ENCODE measurements around the gene ARHGEF7. TPM values are rescaled to one million over a fixed set of nuclear protein-coding genes. Genes with fewer than 3 reads are reported as not detected.

ARHGEF7 gene
- total RNA-seq, 1 donor from 2014 or later = 63.7 TPM

DNA sequence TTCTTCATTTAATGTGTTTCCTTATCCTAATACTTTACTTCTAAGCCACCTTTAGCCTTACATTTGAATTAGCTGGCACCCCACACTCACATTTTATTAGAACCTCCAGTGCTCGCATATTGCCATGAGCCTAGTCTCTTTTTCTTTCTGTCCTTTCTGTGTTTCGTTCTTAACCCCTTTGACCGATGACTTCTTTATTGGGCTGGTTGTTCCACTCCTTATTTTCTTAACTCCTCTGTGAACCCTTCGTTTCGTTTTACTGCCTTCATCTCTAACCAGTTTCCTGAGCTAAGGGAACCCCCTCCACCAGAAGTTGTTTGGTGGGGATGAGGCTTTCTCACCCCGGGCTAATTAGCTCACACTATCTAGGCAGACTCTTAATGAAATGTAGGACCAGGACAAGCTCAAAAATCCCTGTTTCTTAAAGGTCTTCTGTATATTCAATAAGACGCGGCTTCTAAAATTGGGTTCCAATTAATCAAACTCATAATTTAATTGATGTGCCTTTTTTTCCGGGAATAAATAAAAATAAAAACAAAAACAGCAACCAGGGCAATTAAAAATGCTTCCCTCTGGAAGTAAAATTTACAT, 19.1 kb upstream of the ARHGEF7 start:
- no peak for DNase-seq
- TF ChIP-seq, protein P1, sequence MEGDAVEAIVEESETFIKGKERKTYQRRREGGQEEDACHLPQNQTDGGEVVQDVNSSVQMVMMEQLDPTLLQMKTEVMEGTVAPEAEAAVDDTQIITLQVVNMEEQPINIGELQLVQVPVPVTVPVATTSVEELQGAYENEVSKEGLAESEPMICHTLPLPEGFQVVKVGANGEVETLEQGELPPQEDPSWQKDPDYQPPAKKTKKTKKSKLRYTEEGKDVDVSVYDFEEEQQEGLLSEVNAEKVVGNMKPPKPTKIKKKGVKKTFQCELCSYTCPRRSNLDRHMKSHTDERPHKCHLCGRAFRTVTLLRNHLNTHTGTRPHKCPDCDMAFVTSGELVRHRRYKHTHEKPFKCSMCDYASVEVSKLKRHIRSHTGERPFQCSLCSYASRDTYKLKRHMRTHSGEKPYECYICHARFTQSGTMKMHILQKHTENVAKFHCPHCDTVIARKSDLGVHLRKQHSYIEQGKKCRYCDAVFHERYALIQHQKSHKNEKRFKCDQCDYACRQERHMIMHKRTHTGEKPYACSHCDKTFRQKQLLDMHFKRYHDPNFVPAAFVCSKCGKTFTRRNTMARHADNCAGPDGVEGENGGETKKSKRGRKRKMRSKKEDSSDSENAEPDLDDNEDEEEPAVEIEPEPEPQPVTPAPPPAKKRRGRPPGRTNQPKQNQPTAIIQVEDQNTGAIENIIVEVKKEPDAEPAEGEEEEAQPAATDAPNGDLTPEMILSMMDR (IDR thresholded peaks at IDR 0.05) = no peak
- Histone ChIP-seq H3K9me3 (no peaks in the 10 kb centered on the region), H3K4me1 (no peaks in the 10 kb centered on the region), H3K27me3 (ENCODE audit: low read depth) (peaks cover 30% of the 10 kb centered on the region), H3K4me3 (no peak overlapping the region), H3K27ac (no peak overlapping the region), H3K36me3 (no peaks in the 10 kb centered on the region)
- intact Hi-C loops (cut with DNase I) = no loop called here
- ATAC-seq = no peak

DNA sequence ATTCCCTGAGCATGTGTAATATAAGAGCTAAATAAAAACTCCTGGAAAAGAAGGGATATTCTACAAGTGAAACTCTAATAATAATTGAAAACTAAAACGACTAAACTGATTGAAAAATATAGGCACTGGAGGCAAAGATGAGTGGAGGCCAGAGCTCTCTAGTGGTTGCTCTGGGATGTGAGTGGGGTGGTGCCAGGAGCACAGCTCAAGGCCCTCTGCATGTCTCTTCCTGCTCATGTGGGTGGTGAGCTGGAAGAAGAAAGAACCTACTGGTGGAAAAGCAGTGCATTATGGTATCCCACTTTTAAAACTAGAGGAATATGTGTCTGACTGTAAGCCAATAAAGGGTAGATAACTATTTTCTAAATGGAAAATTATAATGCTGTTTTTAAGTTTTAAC, 15.8 kb upstream of the ARHGEF7 start:
- H3K27ac ChIP-seq = no peak overlapping the region
- peaks cover 17% of the 10 kb centered on the region for H3K27me3 ChIP-seq (ENCODE audit: low read depth)
- no peak overlapping the region for H3K4me3 ChIP-seq
- DNase-seq = no peak
- H3K9me3 ChIP-seq = no peaks in the 10 kb centered on the region
- H3K36me3 ChIP-seq = no peaks in the 10 kb centered on the region
- TF ChIP-seq, protein P1 (IDR thresholded peaks at IDR 0.05) = no peak
- intact Hi-C loops (cut with DNase I) = no loop called here
- ATAC-seq = no peak
- H3K4me1 ChIP-seq = no peaks in the 10 kb centered on the region

DNA sequence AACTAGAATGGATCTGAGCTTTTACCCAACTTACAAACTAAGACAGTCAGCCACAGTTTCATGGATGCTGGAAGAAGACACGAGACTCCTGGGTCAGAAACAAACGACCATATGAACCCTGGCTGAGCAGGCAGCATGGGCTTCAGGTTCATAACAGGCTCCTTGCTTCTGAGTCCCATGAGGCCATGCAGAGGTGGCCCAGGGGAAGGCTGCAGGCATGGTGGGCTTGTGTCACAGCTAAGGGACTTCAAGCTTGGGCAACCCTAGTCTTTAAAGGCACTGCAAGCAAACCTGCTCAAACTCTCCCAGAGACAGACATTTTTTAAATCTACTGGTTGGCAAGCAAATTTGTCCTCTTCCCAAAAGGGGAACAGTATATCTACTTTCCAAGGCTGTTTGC, 5.1 kb upstream of the ARHGEF7 start:
- Histone ChIP-seq H3K4me1 (peaks cover 9% of the 10 kb centered on the region), H3K9me3 (no peaks in the 10 kb centered on the region), H3K4me3 (no peak overlapping the region), H3K27me3 (ENCODE audit: low read depth) (peaks cover 31% of the 10 kb centered on the region), H3K36me3 (no peaks in the 10 kb centered on the region), H3K27ac (no peak overlapping the region)
- DNase-seq (no peak), ATAC-seq (no peak)
- TF ChIP-seq, protein P1 (IDR thresholded peaks at IDR 0.05) = no peak
- intact Hi-C loops (cut with DNase I) = no loop called here

DNA sequence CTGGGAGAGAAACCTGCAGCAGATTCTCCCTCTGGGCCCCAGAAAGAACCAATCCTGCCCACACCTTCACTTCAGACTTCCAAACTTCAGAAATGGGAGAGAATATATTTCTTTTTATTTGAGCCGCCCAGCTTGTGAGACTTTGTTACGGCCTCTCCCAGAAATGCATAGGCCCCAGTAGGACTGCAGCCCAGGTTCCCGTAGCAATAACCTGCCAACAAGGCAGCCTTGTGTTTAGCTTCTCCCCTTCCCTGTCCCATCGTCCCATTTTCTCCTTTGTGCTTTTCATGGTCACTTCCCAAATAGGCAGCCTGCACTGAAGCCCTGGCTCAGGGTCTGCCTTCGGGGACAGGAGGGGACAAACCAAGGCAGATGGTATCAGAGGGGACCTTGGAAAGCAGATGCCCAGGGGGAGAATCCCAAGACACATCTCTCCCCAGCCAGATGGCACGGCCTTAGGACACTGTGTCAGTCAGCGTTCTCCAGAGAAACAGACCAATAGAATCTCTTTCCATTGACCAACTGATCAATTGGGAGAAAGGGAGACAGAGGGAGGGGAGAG, 3.7 kb upstream of the ARHGEF7 start:
- ATAC-seq (no peak), DNase-seq (no peak)
- H3K27me3 ChIP-seq (ENCODE audit: low read depth) = peaks cover 36% of the 10 kb centered on the region

DNA sequence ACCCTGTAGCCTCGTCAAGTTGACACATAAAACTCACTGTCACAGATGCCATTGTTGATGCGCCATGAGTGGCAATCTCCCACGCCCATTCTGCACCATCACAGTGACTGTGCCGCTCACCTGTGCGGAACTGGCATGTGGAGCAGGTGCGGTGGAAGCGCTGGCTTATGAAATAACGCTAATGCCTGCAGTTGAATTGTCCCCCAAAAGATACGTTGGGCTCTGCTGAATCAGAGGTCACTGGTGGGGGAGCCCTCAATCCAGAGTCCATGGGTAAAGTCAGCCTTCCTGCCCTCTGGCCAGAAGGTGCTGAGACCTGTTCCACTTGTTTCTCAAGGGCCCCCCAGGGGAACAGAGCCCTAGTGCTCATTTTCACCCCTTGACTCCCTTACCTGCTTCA, 2.9 kb upstream of the ARHGEF7 start:
- TF ChIP-seq, protein P1 (IDR thresholded peaks at IDR 0.05) = no peak
- no peak overlapping the region for H3K27ac ChIP-seq
- H3K4me3 ChIP-seq = no peak overlapping the region
- H3K27me3 ChIP-seq (ENCODE audit: low read depth) = peaks cover 43% of the 10 kb centered on the region
- peaks cover 22% of the 10 kb centered on the region for H3K4me1 ChIP-seq
- no peak for ATAC-seq
- H3K36me3 ChIP-seq = no peaks in the 10 kb centered on the region
- intact Hi-C loops (cut with DNase I) = no loop called here
- H3K9me3 ChIP-seq = no peaks in the 10 kb centered on the region
- no peak for DNase-seq

More for the DNA sequence above, 3.7 kb upstream of the ARHGEF7 start:
- Histone ChIP-seq H3K27ac (no peak overlapping the region), H3K4me1 (peaks cover 15% of the 10 kb centered on the region), H3K4me3 (no peak overlapping the region), H3K9me3 (no peaks in the 10 kb centered on the region), H3K36me3 (no peaks in the 10 kb centered on the region)
- intact Hi-C loops (cut with DNase I) = no loop called here
- TF ChIP-seq, protein P1 (IDR thresholded peaks at IDR 0.05) = no peak

Measured in lower lobe of right lung (tissue), 2 donors.